Keratinocyte (primary cell): ENCODE results near the gene OR6J1.

Experiments
- EZH2 ChIP-seq: IDR thresholded peaks from one replicate; pipeline ENCODE4 v1.6.1; 2012; ENCODE audit warnings: inconsistent platforms, mild to moderate bottlenecking, low read length, moderate library complexity
- TF ChIP-seq, protein P1 (sequence below), 3 experiments: IDR thresholded peaks in 1 of 3; conservative IDR thresholded peaks in 1 of 3; optimal IDR thresholded peaks in 1 of 3; 2 replicates in 2 of 3; 3 replicates in 1 of 3; pipeline versions ENCODE3 to v1.5.1; 2011; ENCODE audit warnings: low read length in 3 of 3, mild to moderate bottlenecking in 3 of 3, moderate library complexity in 2 of 3, control low read depth in 1 of 3, inconsistent platforms in 1 of 3; ENCODE audit not compliant: insufficient read depth in 2 of 3; ENCODE audit errors: extremely low read depth in 1 of 3

DNA sequence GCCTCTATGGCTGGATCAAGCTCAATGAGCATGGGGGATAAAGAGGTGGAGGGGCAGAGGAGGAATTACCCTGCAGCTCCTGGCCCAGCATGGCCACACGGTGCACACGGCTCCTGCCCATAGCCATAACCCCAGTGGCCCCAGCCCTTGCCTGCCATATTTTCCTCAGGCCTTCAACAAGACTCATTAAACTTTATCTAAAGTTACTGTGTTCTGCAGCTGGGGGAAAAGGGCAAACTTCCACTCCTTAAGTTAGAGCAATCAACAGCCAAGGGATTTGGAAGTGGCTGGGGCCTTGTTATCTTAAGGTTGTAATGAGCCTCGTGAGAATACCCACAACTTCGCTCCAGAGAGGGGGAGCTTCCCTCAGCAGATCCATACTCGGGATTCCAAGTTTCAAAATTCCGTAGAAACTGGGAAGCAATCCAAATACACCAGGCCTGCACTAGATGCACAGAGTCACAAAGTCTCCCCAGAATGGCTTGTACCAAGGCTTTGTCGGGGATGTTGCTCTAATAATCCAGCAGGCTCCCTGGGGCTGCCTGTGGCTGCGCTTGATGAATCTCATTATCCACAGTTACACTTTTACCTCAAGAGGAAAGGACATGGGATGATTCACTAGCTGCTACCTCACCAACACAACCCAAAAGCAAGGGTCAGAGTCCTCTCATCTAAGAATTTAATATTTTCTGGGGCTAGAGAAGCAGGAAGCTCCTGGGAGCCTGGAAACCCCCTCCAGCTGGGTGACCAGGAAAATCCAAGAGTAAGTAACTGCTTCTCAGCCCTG lies 13.0 kb upstream of the OR6J1 start:
- TF ChIP-seq, protein P1, sequence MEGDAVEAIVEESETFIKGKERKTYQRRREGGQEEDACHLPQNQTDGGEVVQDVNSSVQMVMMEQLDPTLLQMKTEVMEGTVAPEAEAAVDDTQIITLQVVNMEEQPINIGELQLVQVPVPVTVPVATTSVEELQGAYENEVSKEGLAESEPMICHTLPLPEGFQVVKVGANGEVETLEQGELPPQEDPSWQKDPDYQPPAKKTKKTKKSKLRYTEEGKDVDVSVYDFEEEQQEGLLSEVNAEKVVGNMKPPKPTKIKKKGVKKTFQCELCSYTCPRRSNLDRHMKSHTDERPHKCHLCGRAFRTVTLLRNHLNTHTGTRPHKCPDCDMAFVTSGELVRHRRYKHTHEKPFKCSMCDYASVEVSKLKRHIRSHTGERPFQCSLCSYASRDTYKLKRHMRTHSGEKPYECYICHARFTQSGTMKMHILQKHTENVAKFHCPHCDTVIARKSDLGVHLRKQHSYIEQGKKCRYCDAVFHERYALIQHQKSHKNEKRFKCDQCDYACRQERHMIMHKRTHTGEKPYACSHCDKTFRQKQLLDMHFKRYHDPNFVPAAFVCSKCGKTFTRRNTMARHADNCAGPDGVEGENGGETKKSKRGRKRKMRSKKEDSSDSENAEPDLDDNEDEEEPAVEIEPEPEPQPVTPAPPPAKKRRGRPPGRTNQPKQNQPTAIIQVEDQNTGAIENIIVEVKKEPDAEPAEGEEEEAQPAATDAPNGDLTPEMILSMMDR (optimal IDR thresholded peaks at IDR 0.05 in 1 of 3, IDR thresholded peaks at IDR 0.05 in 1 of 3, conservative IDR thresholded peaks at IDR 0.05 in 1 of 3; ENCODE audit: extremely low read depth in 1 of 3, insufficient read depth in 2 of 3, low read length in 3 of 3), result no peak
- TF ChIP-seq EZH2, result no peak
